Heart right ventricle (tissue), 16 donors: ENCODE data around the gene CPNE4. TPM values are rescaled to one million over a fixed set of nuclear protein-coding genes. Genes with fewer than 3 reads are reported as not detected.

ENCODE experiments used
- ATAC-seq, 8 donors: fragments of 200-7000 bp; cut with Tn5 transposase; one replicate each; pipeline ENCODE4 v1.9.1; 2020; ENCODE audit warnings: mild to moderate bottlenecking in 8 of 8, moderate library complexity in 8 of 8, moderate number of reproducible peaks in 1 of 8
- DNase-seq, 2 donors: peaks; one replicate each; pipeline ENCODE4 v3.0.0-alpha.2; 2020
- H3K27ac ChIP-seq, 10 donors: fragments of 200-600 bp; sonication (generic) in 2 of 10; one replicate each; pipeline versions ENCODE4 v1.5.0 to v1.8.0; 2020 to 2022; ENCODE audit warnings: mild to moderate bottlenecking in 3 of 10
- H3K27me3 ChIP-seq, 7 donors: fragments of 200-600 bp; one replicate each; pipeline ENCODE4 v1.8.0; 2021 to 2022; ENCODE audit warnings: mild to moderate bottlenecking in 2 of 7
- H3K36me3 ChIP-seq, 9 donors: fragments of 200-600 bp; sonication (generic) in 1 of 9; one replicate each; pipeline versions ENCODE4 v1.5.0 to v1.8.0; 2020 to 2022; ENCODE audit warnings: mild to moderate bottlenecking in 2 of 9
- H3K4me1 ChIP-seq, 9 donors: fragments of 200-600 bp; sonication (generic) in 1 of 9; one replicate each; pipeline versions ENCODE4 v1.5.0 to v1.8.0; 2020 to 2022; ENCODE audit warnings: mild to moderate bottlenecking in 4 of 9
- H3K4me3 ChIP-seq, 10 donors: fragments of 200-600 bp; sonication (generic) in 2 of 10; one replicate each; pipeline versions ENCODE4 v1.5.0 to v1.8.0; 2020 to 2022; ENCODE audit warnings: mild to moderate bottlenecking in 7 of 10, moderate library complexity in 2 of 10
- H3K9me3 ChIP-seq, 11 donors: fragments of 200-600 bp in 10 of 11; sonication (generic) in 2 of 11; one replicate each; pipeline versions ENCODE4 v1.5.0 to v1.8.0; 2013 to 2022; ENCODE audit warnings: mild to moderate bottlenecking in 2 of 11, control low read depth in 1 of 11, moderate library complexity in 1 of 11
- WGBS, 2 donors: extraction: QIAGEN DNeasy Blood & Tissue Kit; methylation state at CpG; one replicate each; pipeline ENCODE4 v1.1.7; 2013; ENCODE audit warnings: inconsistent platforms in 1 of 2; 5-methylcytosine and 5-hydroxymethylcytosine counted together
- intact Hi-C, 10 donors: fragments of 100-400 bp; cut with DNase I; formaldehyde crosslinking; loops; one replicate each; pipeline versions ENCODE4 v1.11.1 to v1.14.2; 2022
- polyA plus RNA-seq, 2 donors: library from polyadenylated mRNA; stranded (reverse); fragments of 200-250 nt; gene quantifications; one replicate each; pipeline ENCODE4 v1.2.3, GENCODE V29; 2013
- total RNA-seq, 10 donors: library from RNA; stranded (reverse); fragmentation: NEBNext Ultra II Directional in 3 of 10; extraction: Animal tissue kit (Norgen Biotek cat#: 25700) in 3 of 10; gene quantifications; one replicate each; pipeline versions ENCODE4 v1.2.1 to v1.2.4, GENCODE V29; 2021 to 2023
- TF ChIP-seq, protein P1 (sequence below), 9 donors: fragments of 200-600 bp; sonication (generic) in 2 of 9; IDR thresholded peaks; one replicate each; pipeline versions ENCODE4 v1.5.0 to v1.8.0; 2021 to 2022; ENCODE audit warnings: antibody characterized with exemption in 9 of 9, mild to moderate bottlenecking in 5 of 9, moderate library complexity in 1 of 9
- donor health status: Arrhythmogenic right ventricular cardiomyopathy.
- donor health status: ischemic (EF 13 %, LVEDD 7.1; RV severe dilation, severe dysfunction).
- donor health status: healthy with polysubstance abuse.
- donor health status: DM: no; HTN: yes; CAD: no.
- donor health status: DM: no; HTN: no; CAD: no.
- donor health status: ischemic (EF 25% LVEDD 6.9; RV normal size, moderate dysfunction).
- donor health status: ischemic (EF 25% LVEDD 5.7; RV mildly dilated, moderate dysfunction).
- donor health status: healthy.
- donor health status: DM: yes; HTN: yes; CAD: no.
- donor health status: Ischemic cardiomyopathy.
- donor health status: ischemic (EF 35%, LVEDD 5.7; RV mildly dilated, moderate dysfunction).
- donor health status: nonischemic (EF 11% LVEDD 7.7; RV severe dilation, severe dysfunction).
- donor health status: DM: yes; HTN: yes; CAD: no.
- donor health status: PGD.
- donor health status: ischemic (EF 29% LVEDD 5.4; RV normal size, mild dysfunction).
- donor health status: nonischemic (EF 23%, LVEDD 6.1; RV moderate dilation, normal function).

The CPNE4 gene
- total and polyA plus RNA-seq, 12 donors, result 1.5 to 116 (median 24.8) TPM

DNA sequence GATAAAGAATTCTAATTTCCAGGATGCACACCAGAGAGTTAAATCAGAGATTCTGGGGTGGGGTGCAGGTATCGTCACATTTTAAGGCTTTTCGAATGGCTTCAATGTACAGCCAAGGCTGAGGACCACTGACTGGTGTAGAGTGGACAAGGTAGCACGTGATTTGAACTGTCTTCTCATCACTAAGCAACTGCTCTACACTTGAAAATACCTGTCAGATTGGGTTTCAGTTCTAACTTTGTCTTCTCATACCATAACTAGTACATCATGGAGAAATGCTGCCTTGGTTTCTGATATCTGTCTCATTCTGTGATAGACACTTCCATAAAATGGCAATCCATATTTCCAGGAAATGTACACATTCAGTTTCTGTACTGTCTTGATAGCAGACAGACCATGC is 474.0 kb downstream of the CPNE4 start:
- intact Hi-C loops, result no loop called here
- Histone ChIP-seq H3K27ac (no peak overlapping the region), H3K36me3 (no peaks in the 10 kb centered on the region), H3K4me1 (no peaks in the 10 kb centered on the region), H3K9me3 (no peaks in the 10 kb centered on the region), H3K4me3 (no peak overlapping the region), H3K27me3 (peaks cover 0 to 21% (median 0%) of the 10 kb centered on the region in 7 donors)
- 85 to 90% methylated on average over 3 of the region's 3 CpGs for WGBS, 2 donors
- TF ChIP-seq, protein P1, sequence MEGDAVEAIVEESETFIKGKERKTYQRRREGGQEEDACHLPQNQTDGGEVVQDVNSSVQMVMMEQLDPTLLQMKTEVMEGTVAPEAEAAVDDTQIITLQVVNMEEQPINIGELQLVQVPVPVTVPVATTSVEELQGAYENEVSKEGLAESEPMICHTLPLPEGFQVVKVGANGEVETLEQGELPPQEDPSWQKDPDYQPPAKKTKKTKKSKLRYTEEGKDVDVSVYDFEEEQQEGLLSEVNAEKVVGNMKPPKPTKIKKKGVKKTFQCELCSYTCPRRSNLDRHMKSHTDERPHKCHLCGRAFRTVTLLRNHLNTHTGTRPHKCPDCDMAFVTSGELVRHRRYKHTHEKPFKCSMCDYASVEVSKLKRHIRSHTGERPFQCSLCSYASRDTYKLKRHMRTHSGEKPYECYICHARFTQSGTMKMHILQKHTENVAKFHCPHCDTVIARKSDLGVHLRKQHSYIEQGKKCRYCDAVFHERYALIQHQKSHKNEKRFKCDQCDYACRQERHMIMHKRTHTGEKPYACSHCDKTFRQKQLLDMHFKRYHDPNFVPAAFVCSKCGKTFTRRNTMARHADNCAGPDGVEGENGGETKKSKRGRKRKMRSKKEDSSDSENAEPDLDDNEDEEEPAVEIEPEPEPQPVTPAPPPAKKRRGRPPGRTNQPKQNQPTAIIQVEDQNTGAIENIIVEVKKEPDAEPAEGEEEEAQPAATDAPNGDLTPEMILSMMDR (IDR thresholded peaks at IDR 0.05), result no peak
- no peak for ATAC-seq
- DNase-seq, result no peak

DNA sequence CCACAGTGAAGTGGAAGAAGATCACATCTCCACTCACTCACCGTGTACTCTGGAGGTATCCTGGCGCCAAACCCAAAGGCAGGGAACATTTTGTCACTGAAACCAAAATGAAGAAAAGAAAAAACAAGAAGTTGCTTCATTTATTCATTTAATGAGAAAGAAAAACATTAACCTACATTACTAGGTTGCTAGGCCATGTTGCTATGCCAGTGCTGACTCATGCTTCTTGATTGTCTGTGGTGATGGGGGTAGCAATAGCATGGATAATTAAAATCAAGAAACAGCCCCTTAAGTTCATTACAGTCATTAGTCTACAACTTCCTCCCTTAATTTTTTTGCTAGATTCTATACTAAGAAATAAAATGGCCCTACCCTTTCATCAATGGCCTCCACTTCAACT is 479.4 kb downstream of the CPNE4 start:
- Histone ChIP-seq H3K9me3 (no peaks in the 10 kb centered on the region), H3K27me3 (peaks cover 0 to 7% (median 0%) of the 10 kb centered on the region in 7 donors), H3K4me3 (no peak overlapping the region), H3K36me3 (no peaks in the 10 kb centered on the region), H3K4me1 (no peaks in the 10 kb centered on the region), H3K27ac (no peak overlapping the region)
- DNase-seq (no peak), ATAC-seq (no peak)
- WGBS, 2 donors, result 95 to 96% methylated on average over 2 of the region's 2 CpGs
- TF ChIP-seq, protein P1 (IDR thresholded peaks at IDR 0.05), result no peak
- intact Hi-C loops, result no loop called here

DNA sequence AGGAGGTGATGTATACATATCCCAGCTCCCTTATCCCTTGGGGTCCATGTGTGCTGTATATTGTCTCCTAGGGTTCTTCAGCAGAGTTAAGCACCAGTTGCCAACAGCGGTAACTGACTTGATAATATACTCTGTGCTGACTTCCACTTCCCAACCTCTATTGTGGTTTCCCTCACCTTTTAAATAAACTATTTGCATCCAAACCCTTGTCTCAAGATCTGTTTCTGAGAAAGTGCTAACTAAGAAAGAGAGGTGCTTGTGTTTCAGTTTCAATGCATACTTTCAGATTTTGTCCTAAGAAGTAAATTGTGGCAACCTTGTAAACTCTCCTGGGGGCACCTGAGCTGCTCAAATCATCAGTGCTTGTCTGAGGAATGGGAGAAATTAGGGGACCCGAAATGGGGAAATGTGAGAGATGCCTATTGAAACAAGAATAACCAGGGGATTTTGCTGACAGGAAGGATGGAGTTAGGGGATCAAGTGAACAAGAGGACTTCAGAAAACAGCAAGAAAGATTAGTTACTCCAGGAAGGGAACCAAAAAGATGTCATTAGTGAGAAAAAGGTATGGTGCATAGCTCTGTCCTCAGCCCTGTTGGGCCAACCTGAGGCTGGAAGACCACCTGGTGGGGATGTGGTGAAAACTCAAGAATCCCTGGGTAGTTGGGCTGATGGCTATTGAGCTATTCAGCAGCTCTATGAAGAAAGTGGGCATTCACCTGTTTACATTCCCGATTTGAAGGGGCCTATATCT is 481.1 kb downstream of the CPNE4 start:
- Histone ChIP-seq H3K27ac (no peak overlapping the region), H3K9me3 (no peaks in the 10 kb centered on the region), H3K4me1 (no peaks in the 10 kb centered on the region), H3K4me3 (no peak overlapping the region), H3K36me3 (no peaks in the 10 kb centered on the region), H3K27me3 (peaks cover 0 to 7% (median 0%) of the 10 kb centered on the region in 7 donors)
- TF ChIP-seq, protein P1 (IDR thresholded peaks at IDR 0.05), result no peak
- ATAC-seq (no peak), DNase-seq (no peak)
- 78% methylated on average over 3 of the region's 3 CpGs for WGBS, 2 donors
- intact Hi-C loops, result no loop called here

DNA sequence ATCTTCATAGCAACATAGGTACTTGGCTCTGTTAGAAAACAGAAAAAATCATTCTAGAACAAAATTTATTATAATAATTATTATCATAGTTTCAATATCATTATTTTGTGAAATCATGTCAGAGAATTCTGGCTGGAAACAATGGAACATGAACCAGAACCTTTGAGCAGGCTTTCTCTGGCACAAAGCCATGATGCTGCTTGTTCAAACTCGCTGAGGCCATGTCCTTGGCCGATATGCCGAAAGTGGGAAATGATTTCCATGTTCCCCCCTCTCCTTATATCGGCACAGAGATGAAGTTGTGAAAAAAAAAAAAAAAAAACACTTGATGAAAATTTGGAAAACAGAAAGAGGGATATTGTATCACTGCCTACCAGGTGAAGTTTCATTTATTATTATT is 483.1 kb downstream of the CPNE4 start:
- no peaks in the 10 kb centered on the region for H3K36me3 ChIP-seq
- no peak for DNase-seq

More for the DNA sequence above, 483.1 kb downstream of the CPNE4 start:
- WGBS, 2 donors, result 65 to 71% methylated on average over 4 of the region's 4 CpGs
- intact Hi-C loops, result no loop called here
- TF ChIP-seq, protein P1 (IDR thresholded peaks at IDR 0.05), result no peak
- Histone ChIP-seq H3K27ac (no peak overlapping the region), H3K4me3 (no peak overlapping the region), H3K9me3 (no peaks in the 10 kb centered on the region), H3K4me1 (no peaks in the 10 kb centered on the region), H3K27me3 (peaks cover 0 to under 1% (median 0%) of the 10 kb centered on the region in 7 donors)
- no peak for ATAC-seq
